Measurements from ENCODE around the gene PDE6H. TPM values are rescaled to one million over a fixed set of nuclear protein-coding genes. Genes with fewer than 3 reads are reported as not detected.

PDE6H gene
- total RNA-seq, 4 donors from 2014 or later: not detected

- Histone ChIP-seq H3K27me3 (no peaks in the 10 kb centered on the region), H3K4me3 (no peak overlapping the region), H3K9me3 (no peaks in the 10 kb centered on the region), H3K4me1 (peaks cover 8 to 73% (median 29%) of the 10 kb centered on the region in 3 donors), H3K36me3 (peaks cover 0 to 4% (median 3%) of the 10 kb centered on the region in 3 donors), H3K27ac (peak overlapping the region in 3 of 4 donors; percentile 38 to 79 (median 38))
- WGBS, 2 donors: 73 to 86% methylated on average over 1 of the region's 1 CpG
- DNase-seq: no peak
- TF ChIP-seq POLR2A (IDR thresholded peaks at IDR 0.05) (no peak), CTCF (IDR thresholded peaks at IDR 0.05) (no peak)
- intact Hi-C loops (cut with DNase I): no loop called here
Observed at GRCh38 chr12:14953752-14954151, 19.1 kb upstream of the PDE6H start.

GRCh38 chr12:14954269-14954668 is 18.6 kb upstream of the PDE6H start:
- H3K4me1 ChIP-seq: peaks cover 8 to 68% (median 26%) of the 10 kb centered on the region in 3 donors
- 71 to 72% methylated on average over 4 of the region's 4 CpGs for WGBS, 2 donors

GRCh38 chr12:14956024-14956891 is 16.6 kb upstream of the PDE6H start:
- no peaks in the 10 kb centered on the region for H3K9me3 ChIP-seq
- 50 to 74% methylated on average over 9 of the region's 9 CpGs for WGBS, 2 donors
- DNase-seq: no peak
- no peaks in the 10 kb centered on the region for H3K27me3 ChIP-seq
- H3K27ac ChIP-seq: peak overlapping the region in 3 of 4 donors; percentile 42 to 87 (median 78)
- H3K36me3 ChIP-seq: no peaks in the 10 kb centered on the region
- peaks cover 8 to 64% (median 15%) of the 10 kb centered on the region in 3 donors for H3K4me1 ChIP-seq
- no peak for TF ChIP-seq POLR2A (IDR thresholded peaks at IDR 0.05)
- no peak for TF ChIP-seq CTCF (IDR thresholded peaks at IDR 0.05)
- H3K4me3 ChIP-seq: peak overlapping the region in 1 of 4 donors; percentile 2
- intact Hi-C loops (cut with DNase I): no loop called here

More at GRCh38 chr12:14954269-14954668, 18.6 kb upstream of the PDE6H start:
- DNase-seq: no peak
- Histone ChIP-seq H3K27ac (peak overlapping the region in 3 of 4 donors; percentile 38 to 79 (median 38)), H3K4me3 (no peak overlapping the region), H3K36me3 (peaks cover 0 to 4% (median 3%) of the 10 kb centered on the region in 3 donors), H3K27me3 (no peaks in the 10 kb centered on the region), H3K9me3 (no peaks in the 10 kb centered on the region)
- intact Hi-C loops (cut with DNase I): no loop called here
- no peak for TF ChIP-seq POLR2A (IDR thresholded peaks at IDR 0.05)
- no peak for TF ChIP-seq CTCF (IDR thresholded peaks at IDR 0.05)

- peak overlapping the region in 3 of 4 donors; percentile 42 to 87 (median 78) for H3K27ac ChIP-seq
- TF ChIP-seq CTCF (IDR thresholded peaks at IDR 0.05) (no peak), POLR2A (IDR thresholded peaks at IDR 0.05) (no peak)
- peaks cover 6 to 64% (median 9%) of the 10 kb centered on the region in 3 donors for H3K4me1 ChIP-seq
- no peak for DNase-seq
- H3K36me3 ChIP-seq: no peaks in the 10 kb centered on the region
- WGBS, 2 donors: 49 to 53% methylated on average over 2 of the region's 2 CpGs
- no peaks in the 10 kb centered on the region for H3K27me3 ChIP-seq
- H3K4me3 ChIP-seq: peak overlapping the region in 1 of 4 donors; percentile 2
- intact Hi-C loops (cut with DNase I): no loop called here
- H3K9me3 ChIP-seq: no peaks in the 10 kb centered on the region
Observed at GRCh38 chr12:14956905-14957304, 15.9 kb upstream of the PDE6H start.

- peak overlapping the region in 3 of 4 donors; percentile 78 to 87 (median 85) for H3K27ac ChIP-seq
- no peaks in the 10 kb centered on the region for H3K27me3 ChIP-seq
- H3K36me3 ChIP-seq: no peaks in the 10 kb centered on the region
- DNase-seq: no peak
- H3K4me3 ChIP-seq: peak overlapping the region in 3 of 4 donors; percentile 8 to 61 (median 44)
- WGBS, 2 donors: 50 to 56% methylated on average over 5 of the region's 5 CpGs
- H3K9me3 ChIP-seq: no peaks in the 10 kb centered on the region
- intact Hi-C loops (cut with DNase I): no loop called here
- TF ChIP-seq POLR2A (IDR thresholded peaks at IDR 0.05) (no peak), CTCF (IDR thresholded peaks at IDR 0.05) (no peak)
- H3K4me1 ChIP-seq: peaks cover 2 to 60% (median 4%) of the 10 kb centered on the region in 3 donors
Observed at GRCh38 chr12:14957551-14958168, 15.2 kb upstream of the PDE6H start.
